GM23338 (cell line): Measurements from ENCODE around the gene UAP1. TPM values are rescaled to one million over a fixed set of nuclear protein-coding genes. Genes with fewer than 3 reads are reported as not detected.

ENCODE experiments used
- ATAC-seq: fragments of 200-7000 bp; cut with Tn5 transposase; 3 replicates; pipeline ENCODE4 v1.9.1; 2020
- DNase-seq: peaks from one replicate; pipeline ENCODE4 v3.0.0-alpha.2; 2015; ENCODE audit warnings: low spot score
- H2AFZ ChIP-seq: fragments of 200-600 bp; sonication (generic); 2 replicates; pipeline ENCODE4 v1.8.0; 2016; ENCODE audit warnings: antibody characterized with exemption, mild to moderate bottlenecking, moderate library complexity
- H3F3A ChIP-seq: fragments of 200-600 bp; sonication (generic); replicated peaks from 2 replicates; pipeline ENCODE4 v1.8.0; 2017; ENCODE audit warnings: antibody characterized with exemption, mixed run types, low read depth
- H3K27ac ChIP-seq: fragments of 200-600 bp; sonication (generic); 2 replicates; pipeline ENCODE4 v1.6.1; 2016; ENCODE audit warnings: low read depth
- H3K27me3 ChIP-seq: fragments of 200-600 bp; sonication (generic); 2 replicates; pipeline ENCODE4 v1.8.0; 2016; ENCODE audit warnings: mild to moderate bottlenecking, mixed run types, moderate library complexity; ENCODE audit not compliant: insufficient read depth
- H3K36me3 ChIP-seq: fragments of 200-600 bp; sonication (generic); 2 replicates; pipeline ENCODE4 v1.8.0; 2016; ENCODE audit warnings: mild to moderate bottlenecking; ENCODE audit not compliant: insufficient read depth
- H3K4me1 ChIP-seq: fragments of 200-600 bp; sonication (generic); 2 replicates; pipeline ENCODE4 v1.8.0; 2016; ENCODE audit warnings: mild to moderate bottlenecking, moderate library complexity; ENCODE audit not compliant: insufficient read depth
- H3K4me2 ChIP-seq: fragments of 200-600 bp; sonication (generic); 2 replicates; pipeline ENCODE4 v1.7.1; 2017; ENCODE audit warnings: mixed run types
- H3K4me3 ChIP-seq: fragments of 200-600 bp; sonication (generic); 2 replicates; pipeline ENCODE4 v1.6.1; 2016; ENCODE audit warnings: mixed run types
- H3K79me2 ChIP-seq: fragments of 200-600 bp; sonication (generic); replicated peaks from 2 replicates; pipeline ENCODE4 v1.8.0; 2017; ENCODE audit warnings: mild to moderate bottlenecking; ENCODE audit not compliant: insufficient read depth
- H3K9me2 ChIP-seq: fragments of 200-600 bp; sonication (generic); 2 replicates; pipeline ENCODE4 v1.8.0; 2017; ENCODE audit not compliant: insufficient read depth
- H4K20me1 ChIP-seq: fragments of 200-600 bp; sonication (generic); replicated peaks from 2 replicates; pipeline ENCODE4 v1.8.0; 2017; ENCODE audit warnings: mild to moderate bottlenecking; ENCODE audit not compliant: insufficient read depth
- H3K27ac Mint-ChIP-seq: 2 replicates; pipeline ENCODE4 v1.8.0; 2020; ENCODE audit warnings: inconsistent platforms, mild to moderate bottlenecking, moderate library complexity, mixed read lengths
- H3K27me3 Mint-ChIP-seq: 3 replicates; pipeline ENCODE4 v1.8.0; 2022; ENCODE audit warnings: low read depth, mild to moderate bottlenecking, moderate library complexity, mixed read lengths, inconsistent platforms; ENCODE audit not compliant: insufficient read depth, poor library complexity
- H3K36me3 Mint-ChIP-seq: 3 replicates; pipeline ENCODE4 v1.8.0; 2021; ENCODE audit warnings: low read depth, mild to moderate bottlenecking, inconsistent platforms, moderate library complexity, mixed read lengths
- H3K4me1 Mint-ChIP-seq: 3 replicates; pipeline ENCODE4 v1.8.0; 2020; ENCODE audit warnings: mild to moderate bottlenecking, inconsistent platforms, mixed read lengths
- H3K4me3 Mint-ChIP-seq: 3 replicates; pipeline ENCODE4 v1.8.0; 2021; ENCODE audit warnings: moderate library complexity, mild to moderate bottlenecking, inconsistent platforms, mixed read lengths
- H3K9me3 Mint-ChIP-seq: 3 replicates; pipeline ENCODE4 v1.8.0; 2020; ENCODE audit warnings: moderate library complexity, mild to moderate bottlenecking, inconsistent platforms, mixed read lengths
- CREB1 ChIP-seq: fragments of 250-450 bp; sonication (Bioruptor Pico); IDR thresholded peaks from 2 replicates; pipeline ENCODE4 v1.5.0; 2020; ENCODE audit warnings: low read depth, mild to moderate bottlenecking, moderate library complexity
- ETS1 ChIP-seq: IDR thresholded peaks from 2 replicates; pipeline ENCODE4 v1.6.1; 2016; ENCODE audit warnings: antibody characterized with exemption
- EZH2 ChIP-seq: fragments of 200-600 bp; sonication (generic); IDR thresholded peaks from one replicate; pipeline ENCODE4 v1.8.0; 2017; ENCODE audit warnings: antibody characterized with exemption, mild to moderate bottlenecking, low read depth; ENCODE audit not compliant: unreplicated experiment
- EZH2phosphoT487 ChIP-seq: fragments of 200-600 bp; sonication (generic); IDR thresholded peaks from one replicate; pipeline ENCODE4 v1.8.1; 2018; ENCODE audit warnings: antibody characterized with exemption; ENCODE audit not compliant: unreplicated experiment
- JUNB ChIP-seq: IDR thresholded peaks from one replicate; pipeline ENCODE4 v1.6.1; 2016; ENCODE audit warnings: antibody characterized with exemption; ENCODE audit not compliant: unreplicated experiment
- NANOG ChIP-seq: IDR thresholded peaks from 2 replicates; pipeline ENCODE4 v1.6.1; 2016; ENCODE audit warnings: antibody characterized with exemption, borderline replicate concordance
- POLR2AphosphoS5 ChIP-seq: IDR thresholded peaks from 2 replicates; pipeline ENCODE4 v1.6.1; 2016; ENCODE audit warnings: antibody characterized with exemption, low read depth
- REST ChIP-seq: IDR thresholded peaks from one replicate; pipeline ENCODE4 v1.6.1; 2018; ENCODE audit warnings: antibody characterized with exemption; ENCODE audit not compliant: unreplicated experiment
- STAT1 ChIP-seq: IDR thresholded peaks from one replicate; pipeline ENCODE4 v1.6.1; 2016; ENCODE audit warnings: antibody characterized with exemption; ENCODE audit not compliant: unreplicated experiment
- ZNF114 ChIP-seq: fragments of 250-450 bp; sonication (Bioruptor Pico); IDR thresholded peaks from 2 replicates; pipeline ENCODE4 v1.5.0; 2020; ENCODE audit warnings: mild to moderate bottlenecking, moderate library complexity
- ZNF331 ChIP-seq: fragments of 250-450 bp; sonication (Bioruptor Pico); IDR thresholded peaks from 2 replicates; pipeline ENCODE4 v1.5.0; 2020; ENCODE audit warnings: low read depth, mild to moderate bottlenecking, moderate library complexity
- polyA plus RNA-seq: library from polyadenylated mRNA; unstranded; fragments of >200 nt; fragmentation: Nextera tagmentation; extraction: Ambion mirVana; gene quantifications from 2 replicates; pipeline ENCODE4 v1.2.1, GENCODE V29; 2016
- total RNA-seq: library from RNA; depleted of rRNA; stranded (reverse); fragments of >200 nt; shearing (Covaris generic); gene quantifications from 2 replicates; pipeline ENCODE4 v1.2.3, GENCODE V29; 2014

The UAP1 gene
- total and polyA plus RNA-seq, 2 experiments from 2014 or later, result 26.7 to 33.3 TPM

GRCh38 chr1:162552684-162553252 is 8.8 kb upstream of the UAP1 start:
- Histone ChIP-seq H3K4me1 (no peaks in the 10 kb centered on the region), H3K4me2 (no peak overlapping the region), H3K4me3 (no peak overlapping the region), H3K27me3 (no peaks in the 10 kb centered on the region), H3F3A (no peaks in the 10 kb centered on the region), H4K20me1 (no peaks in the 10 kb centered on the region), H2AFZ (no peak overlapping the region), H3K79me2 (no peaks in the 10 kb centered on the region), H3K9me2 (0 out of 2 replicates have a peak, but pooled peaks cover 11% of the 10 kb centered on the region), H3K36me3 (no peaks in the 10 kb centered on the region), H3K27ac (no peak overlapping the region)
- TF ChIP-seq NANOG, result no peak
- Mint-ChIP-seq H3K27ac (no peak overlapping the region), H3K4me1 (peaks cover 4% of the 10 kb centered on the region; the same call in 1 of the 3 replicates), H3K9me3 (no peaks in the 10 kb centered on the region), H3K36me3 (no peaks in the 10 kb centered on the region), H3K4me3 (no peak overlapping the region), H3K27me3 (peaks cover 2% of the 10 kb centered on the region)
- no peak for DNase-seq
- ATAC-seq, result no peak

- no peak overlapping the region for H2AFZ ChIP-seq
- DNase-seq (no peak), ATAC-seq (no peak)
- no peak overlapping the region for H3K4me3 ChIP-seq
- Mint-ChIP-seq H3K4me3 (no peak overlapping the region), H3K27ac (no peak overlapping the region), H3K9me3 (no peaks in the 10 kb centered on the region), H3K36me3 (no peaks in the 10 kb centered on the region), H3K27me3 (peaks cover 2% of the 10 kb centered on the region), H3K4me1 (peaks cover 4% of the 10 kb centered on the region; the same call in 1 of the 3 replicates)
- no peaks in the 10 kb centered on the region for H4K20me1 ChIP-seq
- H3K9me2 ChIP-seq, result 0 out of 2 replicates have a peak, but pooled peaks cover 6% of the 10 kb centered on the region
- TF ChIP-seq POLR2AphosphoS5, result no peak
- no peak for TF ChIP-seq NANOG
- no peak for TF ChIP-seq ZNF114
- TF ChIP-seq JUNB, result no peak
- no peak for TF ChIP-seq STAT1
- no peak for TF ChIP-seq REST
- TF ChIP-seq ZNF331 (CRISPR knock-in tag), result no peak
- no peak for TF ChIP-seq EZH2phosphoT487
- TF ChIP-seq ETS1, result no peak
- no peak for TF ChIP-seq EZH2
- TF ChIP-seq CREB1 (CRISPR knock-in tag), result no peak
- no peaks in the 10 kb centered on the region for H3F3A ChIP-seq
- H3K27ac ChIP-seq, result no peak overlapping the region
- no peaks in the 10 kb centered on the region for H3K27me3 ChIP-seq
- no peaks in the 10 kb centered on the region for H3K36me3 ChIP-seq
- no peak overlapping the region for H3K4me2 ChIP-seq
- no peaks in the 10 kb centered on the region for H3K4me1 ChIP-seq
- H3K79me2 ChIP-seq, result no peaks in the 10 kb centered on the region
These were observed 7.3 kb upstream of the UAP1 start for GRCh38 chr1:162554258-162554657.
